Stimulated activated CD8-positive, alpha-beta memory T cell treated with anti-CD3 and anti-CD28 coated beads, Interleukin-4, amount 100 ng/mL, for 24 hours (primary cell): ENCODE measurements around the gene ITFG1.
"Not testable (repeated sequence)": the region's sequence is repeated elsewhere in the genome, so short reads cannot be mapped to it uniquely, and the experiment has no call there.

Experiments used
- DNase-seq: peaks from one replicate; pipeline ENCODE4 v3.0.0-alpha.2; 2020; ENCODE audit warnings: low read depth

ITFG1 gene

GRCh38 chr16:47150067-47150466 is 310.8 kb downstream of the ITFG1 start:
- no peak for DNase-seq

- DNase-seq = no peak
Observed at GRCh38 chr16:47144559-47144877, 316.3 kb downstream of the ITFG1 start.

GRCh38 chr16:47143677-47144558 is 316.9 kb downstream of the ITFG1 start, which contains the start of gene NETO2:
Gene NETO2 (minus strand): TSS chr16:47143945. CDS start chr16:47143612, 333 bp downstream.
- DNase-seq = peak; percentile 48

GRCh38 chr16:47142821-47143676 is 317.8 kb downstream of the ITFG1 start:
- peak; percentile 47 for DNase-seq

GRCh38 chr16:47142486-47142820 is 318.4 kb downstream of the ITFG1 start:
- DNase-seq = no peak

GRCh38 chr16:47141773-47142485 is 318.9 kb downstream of the ITFG1 start:
- DNase-seq = peak; percentile 65

- no peak for DNase-seq
Observed at GRCh38 chr16:47140686-47141085, 320.2 kb downstream of the ITFG1 start.

- DNase-seq = no peak
Observed at GRCh38 chr16:47139561-47140185, 321.2 kb downstream of the ITFG1 start.

GRCh38 chr16:47137925-47138324 is 322.9 kb downstream of the ITFG1 start:
- not testable (repeated sequence) for DNase-seq

GRCh38 chr16:47136099-47136842 is 324.6 kb downstream of the ITFG1 start:
- DNase-seq = no peak

- no peak for DNase-seq
Observed at GRCh38 chr16:47134550-47134949, 326.3 kb downstream of the ITFG1 start.

- no peak for DNase-seq
Observed at GRCh38 chr16:47132308-47132707, 328.6 kb downstream of the ITFG1 start.

GRCh38 chr16:47129755-47130435 is 331.0 kb downstream of the ITFG1 start:
- DNase-seq = no peak

- no peak for DNase-seq
Observed at GRCh38 chr16:47127541-47127940, 333.3 kb downstream of the ITFG1 start.

GRCh38 chr16:47125757-47126156 is 335.1 kb downstream of the ITFG1 start:
- DNase-seq = no peak

- no peak for DNase-seq
Observed at GRCh38 chr16:47113130-47113529, 347.7 kb downstream of the ITFG1 start.

- DNase-seq = no peak
Observed at GRCh38 chr16:47110939-47111338, 349.9 kb downstream of the ITFG1 start.

- DNase-seq = no peak
Observed at GRCh38 chr16:47109361-47109760, 351.5 kb downstream of the ITFG1 start.
